Limb (tissue), 2 donors: ENCODE data around the gene ZFR2.

Source experiments
- DNase-seq, 2 donors: peaks; one replicate each; pipeline ENCODE4 v3.0.0-alpha.2; 2016; ENCODE audit errors: extremely low spot score in 2 of 2

Gene ZFR2

DNA sequence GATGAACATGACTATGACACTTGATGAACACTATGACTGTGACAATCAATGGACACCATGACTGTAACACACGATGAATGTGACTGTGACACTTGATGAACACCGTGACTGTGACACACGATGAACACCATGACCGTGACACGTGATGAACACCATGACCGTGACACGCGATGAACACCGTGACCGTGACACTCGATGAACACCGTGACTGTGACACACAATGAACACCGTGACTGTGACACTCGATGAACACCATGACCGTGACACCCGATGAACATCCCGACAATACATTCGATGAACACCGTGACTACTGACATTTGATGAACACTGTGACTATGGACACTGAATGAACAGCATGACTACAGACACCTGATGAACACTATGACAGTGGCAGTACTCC, 30.9 kb downstream of the ZFR2 start:
- no peak for DNase-seq

DNA sequence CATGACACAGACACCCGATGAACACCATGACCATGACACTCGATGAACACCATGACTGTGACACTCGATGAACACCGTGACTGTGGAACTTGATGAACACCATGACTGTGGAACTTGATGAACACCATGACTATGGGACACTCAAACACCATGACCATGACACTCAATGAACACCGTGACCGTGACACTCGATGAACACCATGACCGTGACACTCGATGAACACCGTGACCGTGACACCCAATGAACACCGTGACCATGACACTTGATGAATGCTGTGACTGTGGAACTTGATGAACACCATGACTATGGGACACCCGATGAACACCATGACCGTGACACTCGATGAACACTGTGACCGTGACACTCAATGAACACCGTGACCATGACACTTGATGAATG, 31.5 kb downstream of the ZFR2 start:
- no peak for DNase-seq

DNA sequence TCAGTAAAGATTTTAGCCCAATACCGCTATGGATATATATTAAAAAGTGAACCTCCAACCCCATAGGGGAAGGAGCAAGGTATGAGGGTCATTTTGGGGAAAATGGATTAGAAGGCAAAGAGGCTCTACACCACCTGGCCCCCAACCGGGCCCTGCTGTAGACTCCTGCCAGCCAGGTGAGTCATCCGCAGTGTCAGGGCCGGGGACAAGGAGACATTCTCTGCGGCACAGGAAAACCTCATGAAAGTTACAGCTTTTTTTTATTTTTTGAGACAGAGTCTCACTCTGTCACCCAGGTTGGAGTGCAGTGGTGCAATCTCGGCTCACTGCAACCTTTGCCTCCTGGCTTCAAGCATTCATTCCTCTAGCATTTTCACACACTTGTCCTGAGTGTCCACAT, 32.0 kb downstream of the ZFR2 start:
- no peak for DNase-seq

DNA sequence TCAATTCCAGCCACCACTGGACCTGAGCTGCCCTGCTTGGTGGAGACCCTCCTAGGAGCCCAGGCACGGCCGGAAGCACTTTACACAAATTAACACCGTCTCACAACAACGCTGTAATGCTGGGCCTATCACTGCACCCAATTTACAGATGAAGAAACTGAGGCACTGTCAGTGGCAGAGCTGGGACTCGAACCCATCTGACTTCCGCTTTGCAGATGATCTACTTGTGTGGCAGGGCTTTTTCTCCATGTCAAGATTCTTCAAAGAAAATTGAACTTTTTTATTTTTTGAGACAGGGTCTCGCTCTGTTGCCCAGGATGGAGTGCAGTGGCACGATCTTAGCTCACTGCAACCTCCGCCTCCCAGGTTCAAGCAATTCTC, 33.8 kb downstream of the ZFR2 start:
- DNase-seq = no peak

DNA sequence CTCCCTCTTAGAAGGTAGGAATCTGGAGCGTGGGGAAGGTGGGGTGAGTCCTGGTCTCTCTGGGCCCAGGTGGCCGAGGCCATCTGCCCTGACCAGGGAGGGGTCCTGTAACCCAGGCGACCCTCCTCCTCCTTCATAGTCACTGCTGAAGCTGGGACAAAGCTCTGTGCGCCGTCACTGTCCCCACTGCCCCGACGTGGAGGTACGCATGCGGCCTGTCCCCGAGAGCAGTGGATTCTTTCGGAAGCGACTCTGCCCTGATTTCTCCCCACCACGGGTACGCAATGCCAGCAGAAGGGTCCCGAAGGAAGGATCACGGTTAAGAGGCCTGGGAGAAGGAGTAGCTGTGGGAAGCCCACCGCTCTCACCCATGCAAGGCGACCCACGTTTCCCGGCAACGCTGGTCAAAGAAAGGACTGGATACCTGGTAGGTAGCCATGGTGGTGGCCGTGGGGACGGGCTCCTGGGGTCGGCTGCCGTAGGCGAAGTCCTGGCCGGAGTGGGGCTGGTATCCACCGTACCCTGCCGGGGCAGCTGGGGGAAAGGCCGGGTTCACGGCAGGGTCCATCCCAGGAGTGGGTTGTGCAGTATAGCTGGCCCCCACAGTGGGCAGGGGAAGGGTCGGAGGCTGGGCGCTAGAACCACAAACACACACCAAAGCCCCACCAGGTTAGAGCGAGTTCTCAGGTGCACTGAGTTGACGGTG, 34.3 kb downstream of the ZFR2 start:
- no peak for DNase-seq

DNA sequence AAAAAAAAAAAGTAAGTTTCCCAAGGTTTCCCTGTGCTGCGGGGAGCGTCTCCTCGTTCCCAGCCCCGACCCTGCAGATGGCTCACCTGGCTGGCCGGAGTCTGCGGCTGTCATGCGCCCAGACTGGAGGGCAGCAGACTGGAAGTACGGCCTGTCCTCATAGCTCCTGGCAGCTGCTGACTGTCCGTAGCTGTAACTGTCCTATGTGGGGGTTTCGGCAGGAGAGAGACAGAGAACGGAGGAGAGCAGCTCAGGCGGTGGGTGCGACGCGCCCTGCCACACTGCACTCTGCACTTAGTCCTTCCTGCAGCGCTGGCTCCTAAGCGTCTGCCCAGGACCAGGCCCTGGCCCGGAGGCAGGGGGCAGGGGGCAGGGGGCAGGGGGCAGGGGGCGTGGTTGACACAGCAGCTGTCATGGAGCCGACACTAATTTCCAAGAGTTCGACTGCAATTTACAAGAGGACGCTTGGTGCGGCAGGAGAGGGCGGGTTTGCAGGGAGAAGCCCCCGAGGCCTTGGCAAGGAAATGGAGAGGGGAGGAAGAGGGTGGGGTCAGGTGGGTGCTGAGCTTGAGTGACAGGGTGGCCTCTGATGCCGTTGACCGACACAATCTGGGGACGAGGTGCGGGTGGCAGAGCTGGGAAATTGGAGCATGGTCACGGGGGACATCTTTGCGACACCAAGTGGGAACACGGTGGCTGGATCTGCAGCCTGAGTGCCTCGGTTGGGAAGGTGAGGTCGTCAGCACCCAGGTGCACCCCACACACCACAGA, 35.1 kb downstream of the ZFR2 start:
- no peak for DNase-seq

DNA sequence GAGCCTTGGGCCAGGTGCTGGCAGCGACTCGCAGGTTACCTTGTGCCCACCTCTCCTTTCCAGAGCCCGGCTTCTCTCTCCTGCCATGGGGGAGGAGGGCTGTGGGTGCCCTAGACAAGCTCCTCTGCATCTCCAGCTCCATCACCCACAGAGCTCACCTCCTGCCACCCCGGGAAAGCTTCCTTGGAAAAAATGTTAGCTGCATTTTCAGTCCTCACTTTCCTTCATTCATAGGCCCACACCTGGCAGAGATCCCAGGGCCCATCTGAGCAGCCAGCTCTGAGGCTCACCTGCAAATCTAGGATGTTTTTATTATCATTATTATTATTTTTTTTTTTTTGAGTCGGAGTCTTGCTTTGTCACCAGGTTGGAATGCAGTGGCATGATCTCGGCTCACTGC, 36.8 kb downstream of the ZFR2 start:
- DNase-seq = no peak

DNA sequence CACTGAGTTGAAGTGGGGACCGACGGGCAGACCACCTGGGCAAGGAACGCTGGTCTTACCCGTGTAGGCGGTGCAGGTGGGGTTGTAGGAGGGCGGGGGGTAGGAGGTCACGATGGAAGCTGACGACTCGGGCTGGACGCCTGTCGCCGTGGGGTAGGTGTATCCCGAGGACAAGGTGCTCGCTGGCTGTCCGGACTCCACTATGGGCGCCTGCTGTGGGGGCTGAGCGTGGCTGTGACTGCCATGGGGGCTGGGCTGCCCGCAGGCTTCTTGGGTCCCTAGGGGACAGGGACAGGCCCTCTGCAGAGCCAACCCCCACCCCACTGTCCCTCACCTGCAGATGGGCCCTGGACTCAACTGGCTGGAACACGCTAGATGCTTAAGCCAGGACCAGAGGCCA, 37.2 kb downstream of the ZFR2 start:
- DNase-seq = no peak

DNA sequence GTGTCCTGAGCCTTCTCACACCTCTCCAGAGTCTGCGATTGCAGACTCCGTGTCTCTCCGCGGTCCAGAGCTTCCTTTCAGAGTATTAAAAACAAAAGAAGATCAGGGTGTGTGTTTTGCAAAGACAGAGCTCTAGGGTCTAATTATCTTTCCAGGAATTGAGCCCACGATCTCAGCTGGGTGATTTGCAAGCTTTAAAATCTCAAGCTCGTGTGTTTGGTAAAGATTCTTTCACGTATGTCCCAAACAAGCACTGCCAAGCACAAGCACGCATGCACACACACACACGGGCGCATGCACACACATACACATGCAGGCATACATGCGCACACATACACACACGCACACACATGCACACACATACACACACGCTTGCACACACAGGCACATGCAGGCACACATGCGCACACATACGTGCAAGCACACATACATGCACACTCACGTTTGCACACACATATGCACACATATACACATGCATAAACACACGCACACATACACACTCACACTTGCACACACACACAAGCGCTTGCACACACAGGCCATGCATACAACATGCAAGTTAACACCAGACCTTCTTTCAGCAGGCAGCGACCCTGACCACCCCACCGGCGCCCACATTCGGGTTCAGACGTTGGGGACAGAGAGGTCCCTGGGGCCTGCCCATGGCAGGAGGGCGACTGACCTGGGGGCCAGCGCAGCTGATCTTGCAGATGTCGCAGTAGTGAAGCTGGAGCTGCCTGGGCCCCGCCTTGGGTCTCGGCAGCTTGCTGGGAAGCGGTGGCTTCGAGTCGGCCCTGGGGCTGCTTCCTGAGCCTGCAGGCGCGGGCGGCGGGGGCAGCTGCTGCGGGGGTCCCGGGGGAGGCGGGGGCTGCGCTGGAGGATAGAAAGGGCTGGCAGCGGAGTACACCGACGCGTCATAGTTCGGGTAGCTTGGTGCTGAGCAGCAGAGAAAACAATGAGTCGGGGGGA, 37.9 kb downstream of the ZFR2 start:
- DNase-seq = no peak

DNA sequence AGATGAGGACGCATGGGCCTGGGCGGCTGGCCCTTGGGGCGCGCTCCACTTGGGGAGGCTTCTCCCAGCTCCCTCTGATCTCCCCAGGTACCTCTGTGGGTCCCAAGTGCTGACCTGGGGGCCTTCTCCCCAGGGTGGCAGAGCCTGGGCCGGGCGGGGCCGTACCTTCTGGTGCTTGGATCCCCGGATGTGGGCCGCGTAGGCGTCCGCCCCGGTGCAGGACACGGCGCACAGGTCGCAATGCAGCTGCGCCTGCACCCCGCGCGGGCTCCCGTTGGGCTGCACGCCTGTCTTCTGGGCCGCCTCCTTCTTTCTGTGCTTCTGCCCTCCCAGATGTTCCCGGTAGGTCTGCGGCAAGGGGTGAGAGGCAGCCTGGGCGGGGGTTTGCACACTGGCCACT, 41.5 kb downstream of the ZFR2 start:
- DNase-seq = no peak

DNA sequence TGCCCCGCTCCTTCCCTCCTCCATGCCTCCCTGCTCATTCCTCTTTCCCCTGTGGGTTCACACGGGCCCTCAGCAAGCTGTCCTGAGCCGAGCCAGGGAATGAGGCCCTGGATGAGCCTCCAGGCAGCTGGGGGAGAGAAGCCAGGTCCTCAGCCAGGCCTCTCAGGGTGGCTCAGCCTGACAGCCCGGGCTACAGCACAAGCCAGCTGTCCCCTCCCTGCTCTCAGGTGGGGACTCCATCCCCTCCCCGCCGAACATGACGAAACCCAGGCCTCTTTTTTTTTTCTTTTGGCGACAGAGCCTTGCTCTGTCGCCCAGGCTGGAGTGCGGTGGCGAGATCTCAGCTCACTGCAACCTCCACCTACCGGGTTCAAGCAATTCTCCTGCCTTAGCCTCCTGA, 42.7 kb downstream of the ZFR2 start:
- no peak for DNase-seq

DNA sequence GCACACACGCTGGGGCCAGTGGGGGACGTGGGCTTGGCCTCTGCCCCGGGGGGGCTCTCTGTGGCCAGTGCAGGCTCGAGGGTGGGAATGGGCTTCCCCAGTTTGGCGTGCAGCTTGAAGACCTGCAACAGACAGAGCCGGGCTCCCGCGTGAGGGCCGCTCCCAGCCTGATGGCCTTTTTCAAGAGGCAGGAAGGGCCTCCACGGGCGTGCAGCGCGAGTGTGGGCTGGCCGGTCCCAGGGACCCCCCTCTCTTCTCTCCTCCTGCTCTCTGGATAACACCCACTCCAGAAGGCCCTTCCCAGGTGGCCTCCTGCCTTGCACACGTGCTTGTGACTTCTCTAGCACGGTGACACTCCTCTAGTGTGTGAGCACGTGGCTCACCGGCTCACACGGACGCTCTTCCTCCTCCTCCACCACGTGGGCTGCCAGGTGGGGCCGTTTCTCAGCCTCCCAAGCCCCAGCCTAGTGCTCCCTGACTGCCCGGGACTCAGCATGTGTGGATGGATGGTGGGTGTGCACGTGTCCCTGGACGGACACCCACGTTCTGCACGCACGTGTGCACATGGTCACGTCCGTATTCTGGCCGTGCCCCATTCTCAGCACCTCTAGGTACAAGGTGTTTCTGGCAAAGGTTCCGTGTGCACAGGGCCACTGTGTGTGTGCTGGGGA, 43.4 kb downstream of the ZFR2 start:
- DNase-seq = no peak

DNA sequence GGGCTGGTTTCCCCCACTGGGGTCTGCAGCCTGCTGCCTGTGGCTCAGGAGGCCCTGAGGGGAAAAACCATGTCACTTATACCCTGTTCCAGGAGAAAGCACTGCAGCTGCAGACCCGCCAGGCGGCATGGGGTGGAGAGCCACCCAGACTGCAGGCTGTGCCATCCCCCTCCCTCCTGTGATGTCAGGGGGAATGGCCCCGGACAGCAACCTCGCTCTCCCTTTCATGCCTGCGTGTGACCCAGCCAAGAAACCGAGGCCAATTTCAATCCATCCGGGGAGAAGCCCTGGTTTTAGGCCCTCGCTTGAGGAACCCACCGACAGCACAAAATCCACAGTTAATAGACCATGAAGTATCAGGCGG, 45.5 kb downstream of the ZFR2 start:
- DNase-seq = no peak

DNA sequence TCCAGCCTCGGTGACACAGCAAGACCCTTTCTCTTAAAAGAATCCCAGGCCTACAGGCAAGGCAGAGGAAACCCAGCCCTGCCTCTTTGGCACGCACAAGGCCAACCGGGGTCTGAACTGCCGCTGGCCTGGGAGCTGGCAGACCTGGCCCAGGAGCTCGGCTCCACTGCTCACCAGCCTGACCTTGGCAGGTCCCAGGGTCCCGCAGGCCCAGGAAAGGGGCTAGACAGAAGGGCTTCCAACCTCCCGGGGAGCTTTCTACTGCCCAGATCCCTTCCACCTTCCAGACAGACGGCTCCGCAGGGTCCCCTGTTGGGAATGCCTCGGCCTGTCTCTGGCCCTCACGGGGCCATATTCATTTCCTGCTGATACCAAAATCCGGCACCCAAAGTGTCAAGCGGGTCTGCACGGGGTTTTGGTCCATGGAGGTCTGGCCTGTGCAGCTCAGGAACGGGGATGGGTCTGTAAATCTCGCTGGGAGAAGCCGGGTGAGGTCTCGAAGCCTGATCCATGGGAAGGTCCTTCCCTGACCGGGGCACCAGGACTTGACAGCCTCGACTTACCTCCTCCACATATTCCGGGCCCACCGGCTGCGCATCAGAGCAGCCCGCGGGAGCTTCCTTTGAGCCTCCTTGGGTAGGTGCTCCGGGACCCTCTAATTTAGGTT, 46.0 kb downstream of the ZFR2 start:
- no peak for DNase-seq

DNA sequence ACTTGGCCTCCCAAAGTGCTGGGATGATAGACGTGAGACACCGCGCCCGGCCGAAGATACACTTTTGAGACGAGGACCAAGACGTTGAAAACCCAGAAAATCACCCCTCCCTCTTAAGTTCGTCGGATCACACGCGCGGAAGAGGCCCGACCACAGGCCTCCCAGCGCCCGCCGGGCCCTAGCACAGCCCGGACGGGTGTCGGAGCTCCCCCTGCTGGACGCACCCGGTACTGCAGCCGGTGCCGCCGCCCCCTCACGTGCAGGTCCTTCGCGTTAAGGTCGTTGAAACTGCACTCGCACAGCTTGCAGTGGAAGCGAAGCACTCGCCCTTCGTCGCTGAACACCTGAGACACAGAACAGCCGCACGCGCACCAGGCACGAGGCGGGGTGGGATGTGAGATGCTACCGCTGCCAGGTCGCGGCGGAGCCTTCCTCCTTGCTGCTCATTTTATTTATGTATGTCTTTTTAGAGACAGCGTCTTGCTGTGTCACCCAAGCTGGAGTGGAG, 46.9 kb downstream of the ZFR2 start:
- peak; percentile 11 to 75 for DNase-seq

DNA sequence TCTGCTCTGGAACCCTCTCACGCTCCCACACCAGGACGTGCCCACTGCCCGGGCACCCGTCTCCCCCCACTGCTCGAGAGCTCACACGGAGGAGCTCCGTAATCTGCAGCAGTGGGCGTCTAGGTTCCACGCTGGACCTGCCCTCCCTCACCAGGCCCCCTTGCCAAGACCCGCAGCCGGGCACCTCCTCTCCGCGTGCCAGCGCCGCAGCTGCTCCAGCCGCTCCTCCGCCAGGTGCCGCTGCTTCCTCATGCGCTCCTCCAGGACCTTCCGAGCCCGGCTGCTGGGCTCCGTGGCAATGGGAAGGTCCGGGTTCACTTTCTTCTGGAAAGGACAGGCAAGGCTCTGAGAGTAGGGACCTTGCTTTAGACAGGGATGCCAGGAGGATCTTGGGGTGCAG, 47.7 kb downstream of the ZFR2 start:
- DNase-seq = no peak

DNA sequence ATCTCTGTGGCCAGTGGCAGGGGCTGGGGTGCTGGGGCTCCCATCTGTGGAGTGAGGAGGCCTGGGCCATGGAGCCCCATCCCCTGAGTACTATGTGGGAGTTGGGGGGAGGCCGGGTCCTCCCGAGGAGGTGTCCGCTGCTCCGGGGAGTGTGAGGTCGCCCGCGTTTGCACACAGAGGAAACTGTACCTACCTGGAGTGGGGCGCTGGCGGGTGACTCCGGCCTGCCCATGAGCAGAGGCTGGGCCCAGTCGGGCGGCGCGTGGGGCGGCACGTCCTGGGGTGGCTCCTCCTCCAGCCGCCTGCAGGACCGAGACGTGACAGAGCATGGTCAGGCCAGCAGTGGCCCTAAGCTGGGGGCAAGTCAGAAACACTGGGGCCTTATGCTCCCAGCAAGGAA, 48.8 kb downstream of the ZFR2 start:
- no peak for DNase-seq

DNA sequence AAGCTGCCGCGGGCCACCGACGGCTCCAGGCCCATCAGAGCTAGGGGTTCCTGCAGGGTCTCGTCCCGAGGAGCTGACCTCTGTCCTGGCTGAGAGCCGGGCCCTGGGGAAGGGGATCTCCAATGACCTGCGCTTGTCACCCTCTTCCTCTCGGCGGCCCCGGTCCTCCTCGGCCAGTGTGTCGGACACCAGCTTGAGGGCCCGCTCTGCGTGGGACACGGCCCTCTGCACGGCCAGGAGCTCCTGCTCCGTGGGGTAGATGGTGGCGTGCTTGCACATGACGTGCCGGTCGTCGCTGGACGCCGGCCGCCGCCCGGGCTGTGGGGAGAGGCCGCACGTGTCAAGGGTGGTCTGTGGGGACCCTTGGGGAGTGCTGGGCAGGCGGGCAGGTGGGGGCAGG, 49.9 kb downstream of the ZFR2 start:
- DNase-seq = no peak

DNA sequence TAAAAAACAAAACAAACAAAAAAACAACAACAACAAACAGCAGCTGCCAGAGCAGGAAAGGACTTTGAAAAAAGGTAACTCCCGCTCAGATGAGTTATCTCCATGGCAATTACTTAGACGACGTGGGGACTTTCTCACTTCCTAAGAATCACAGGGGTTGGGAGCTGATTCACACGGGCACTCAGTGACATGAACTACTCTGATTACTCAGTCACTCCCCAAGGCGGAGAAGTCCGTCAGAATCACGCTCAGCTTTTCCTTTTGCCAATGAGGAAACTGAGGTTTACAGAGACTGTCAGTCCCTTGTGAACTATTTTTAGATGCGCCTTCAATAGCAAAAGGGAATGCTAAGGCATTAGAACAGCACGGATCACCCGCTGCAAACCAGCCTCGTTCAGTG, 50.4 kb downstream of the ZFR2 start:
- no peak for DNase-seq

DNA sequence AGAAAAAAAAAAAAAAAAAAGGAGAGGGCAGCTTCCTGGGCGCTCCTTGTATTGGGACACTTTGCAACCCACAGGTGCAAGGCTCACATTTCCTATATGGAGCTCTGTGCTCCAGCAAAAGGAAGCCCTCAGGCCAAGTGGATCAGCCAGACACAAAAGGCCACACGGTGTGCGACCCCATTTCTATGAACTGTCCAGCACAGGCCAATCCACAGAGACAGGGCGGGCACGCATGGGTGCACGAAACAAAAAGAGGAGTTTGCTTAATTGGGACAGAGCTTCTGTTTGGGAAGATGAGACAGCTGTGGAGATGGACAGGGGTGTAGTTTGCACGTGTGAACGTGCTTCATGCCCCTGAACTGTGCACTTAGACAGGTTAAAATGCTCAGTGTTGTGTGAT, 51.1 kb downstream of the ZFR2 start:
- no peak for DNase-seq
